HCT116 (cell line): ENCODE measurements around the gene INS. TPM values are rescaled to one million over a fixed set of nuclear protein-coding genes. Genes with fewer than 3 reads are reported as not detected.

Experiments used
- ATAC-seq: fragments of 200-7000 bp; cut with Tn5 transposase; 2 replicates; pipeline ENCODE4 v1.9.1; 2020; ENCODE audit warnings: mild to moderate bottlenecking, moderate library complexity
- BruUV-seq: library from RNA; stranded (reverse); fragments of 400-500 nt; replicated peaks from 2 replicates; lab custom pipeline; 2021; lab: Mats Ljungman, UMichigan
- CTCF ChIA-PET: fragments of 300-600 bp; sonication (Branson Sonifier 250); formaldehyde crosslinking; loops from one replicate; lab custom pipeline; 2021; ENCODE audit warnings: antibody characterized with exemption; lab: Charles Lee
- POLR2A ChIA-PET: fragments of 300-600, 350-600 bp; sonication (Branson Sonifier 250); formaldehyde crosslinking; loops from one replicate; lab custom pipeline; 2021; ENCODE audit warnings: antibody characterized with exemption; lab: Charles Lee
- RAD21 ChIA-PET, 2 experiments: fragments of 300-600 bp; sonication (Branson Sonifier 250); formaldehyde crosslinking; loops; one replicate each; lab custom pipeline; 2023; ENCODE audit warnings: low total read pairs in 2 of 2; ENCODE audit not compliant: uncharacterized antibody in 2 of 2, unreplicated experiment in 2 of 2, low non-redundant PET in 1 of 2; lab: Charles Lee
- DNase-seq: peaks from one replicate; pipeline ENCODE4 v3.0.0-alpha.2; 2010; ENCODE audit warnings: low read depth, low spot score
- H2AFZ ChIP-seq: fragments of 200-600 bp; shearing (Covaris generic), sonication (generic); 2 replicates; pipeline ENCODE4 v1.6.1; 2017; ENCODE audit warnings: low read depth, mixed run types, mixed read lengths, antibody characterized with exemption, low read length; ENCODE audit not compliant: poor library complexity, severe bottlenecking
- H3K27ac ChIP-seq: 2 replicates; pipeline ENCODE4 v1.5.1; 2012; ENCODE audit warnings: low read depth, low read length
- H3K27me3 ChIP-seq: fragments of 200-600 bp; sonication (generic); 2 replicates; pipeline ENCODE4 v1.6.1; 2016; ENCODE audit warnings: mixed run types, low read length, mixed read lengths; ENCODE audit not compliant: insufficient read depth
- H3K36me3 ChIP-seq, 2 experiments: fragments of 200-500 bp in 1 of 2; fragments of 200-600 bp in 1 of 2; sonication (Bioruptor generic) in 1 of 2; sonication (generic) in 1 of 2; 2 replicates each; pipeline versions ENCODE4 v1.5.1 to v1.6.1; 2014 to 2016; ENCODE audit warnings: low read length in 2 of 2, inconsistent platforms in 1 of 2, mixed read lengths in 1 of 2, mixed run types in 1 of 2; ENCODE audit not compliant: insufficient read depth in 2 of 2, control insufficient read depth in 1 of 2
- H3K4me1 ChIP-seq, 2 experiments: fragments of 200-600 bp in 1 of 2; sonication (generic) in 1 of 2; 2 replicates each; pipeline versions ENCODE4 v1.5.1 to v1.6.1; 2012 to 2017; ENCODE audit warnings: low read length in 2 of 2, inconsistent platforms in 1 of 2, mild to moderate bottlenecking in 1 of 2, mixed read lengths in 1 of 2, mixed run types in 1 of 2, moderate library complexity in 1 of 2; ENCODE audit not compliant: insufficient read depth in 2 of 2, control insufficient read depth in 1 of 2
- H3K4me2 ChIP-seq: fragments of 200-600 bp; sonication (generic); 2 replicates; pipeline ENCODE4 v1.6.1; 2017; ENCODE audit warnings: mixed run types, low read length, mixed read lengths
- H3K4me3 ChIP-seq, 2 experiments: fragments of 200-600 bp in 1 of 2; sonication (generic) in 1 of 2; replicated peaks in 1 of 2; 2 replicates each; pipeline ENCODE4 v1.5.1; 2011 to 2016; ENCODE audit warnings: low read length in 2 of 2, control low read depth in 1 of 2, low read depth in 1 of 2, mild to moderate bottlenecking in 1 of 2, mixed read lengths in 1 of 2, mixed run types in 1 of 2
- H3K79me2 ChIP-seq: fragments of 200-600 bp; sonication (generic); 2 replicates; pipeline ENCODE4 v1.6.1; 2017; ENCODE audit warnings: mild to moderate bottlenecking, mixed run types, low read length, moderate library complexity, mixed read lengths; ENCODE audit not compliant: insufficient read depth
- H3K9ac ChIP-seq: fragments of 200-600 bp; sonication (generic); 2 replicates; pipeline ENCODE4 v1.6.1; 2016; ENCODE audit warnings: low read length, mixed read lengths
- H3K9me2 ChIP-seq: fragments of 200-600 bp; sonication (generic), shearing (Covaris generic); 2 replicates; pipeline ENCODE4 v1.6.1; 2017; ENCODE audit warnings: mixed run types, mild to moderate bottlenecking, moderate library complexity; ENCODE audit not compliant: insufficient read depth
- H3K9me3 ChIP-seq, 2 experiments: fragments of 200-500 bp in 1 of 2; fragments of 200-600 bp in 1 of 2; sonication (Bioruptor generic) in 1 of 2; sonication (generic) in 1 of 2; 2 replicates each; pipeline ENCODE4 v1.6.1; 2014 to 2017; ENCODE audit warnings: low read length in 2 of 2, mixed read lengths in 2 of 2, inconsistent platforms in 1 of 2, low read depth in 1 of 2, mild to moderate bottlenecking in 1 of 2, mixed run types in 1 of 2, moderate library complexity in 1 of 2; ENCODE audit not compliant: control insufficient read depth in 1 of 2, insufficient read depth in 1 of 2
- H4K20me1 ChIP-seq: fragments of 200-600 bp; sonication (generic), shearing (Covaris generic); 2 replicates; pipeline ENCODE4 v1.6.1; 2017; ENCODE audit warnings: mixed run types, mild to moderate bottlenecking, moderate library complexity; ENCODE audit not compliant: insufficient read depth
- CEBPB ChIP-seq: IDR thresholded peaks from 2 replicates; pipeline ENCODE4 v1.6.1; 2012; ENCODE audit warnings: low read depth
- ELF1 ChIP-seq: IDR thresholded peaks from 2 replicates; pipeline ENCODE4 v1.6.1; 2012; ENCODE audit warnings: low read depth, borderline replicate concordance
- EZH2 ChIP-seq: fragments of 200-600 bp; sonication (generic); IDR thresholded peaks from 2 replicates; pipeline ENCODE4 v1.6.1; 2017; ENCODE audit warnings: antibody characterized with exemption, mixed run types
- SIN3A ChIP-seq: IDR thresholded peaks from 2 replicates; pipeline ENCODE4 v1.6.1; 2012; ENCODE audit warnings: low read depth
- TCF7L2 ChIP-seq: IDR thresholded peaks from 2 replicates; pipeline ENCODE4 v1.7.0; 2011; ENCODE audit warnings: borderline replicate concordance, inconsistent platforms; ENCODE audit not compliant: insufficient read depth, insufficient read length; ENCODE audit errors: extremely low read depth
- intact Hi-C: fragments of 100-400 bp; cut with micrococcal nuclease; formaldehyde crosslinking; loops from 2 replicates; pipeline ENCODE4 v1.10.0; 2022
- total RNA-seq: library from RNA; stranded (reverse); gene quantifications from one replicate; pipeline ENCODE4 v1.2.1, GENCODE V29; 2021; ENCODE audit not compliant: unreplicated experiment
- TF ChIP-seq, protein P1 (sequence below): IDR thresholded peaks from 2 replicates; pipeline ENCODE4 v1.6.1; 2011; ENCODE audit warnings: mild to moderate bottlenecking, low read length, moderate library complexity; ENCODE audit not compliant: insufficient replicate concordance; ENCODE audit errors: extremely low read depth

INS gene
- total RNA-seq, 1 experiment from 2014 or later = 0.44 TPM

DNA sequence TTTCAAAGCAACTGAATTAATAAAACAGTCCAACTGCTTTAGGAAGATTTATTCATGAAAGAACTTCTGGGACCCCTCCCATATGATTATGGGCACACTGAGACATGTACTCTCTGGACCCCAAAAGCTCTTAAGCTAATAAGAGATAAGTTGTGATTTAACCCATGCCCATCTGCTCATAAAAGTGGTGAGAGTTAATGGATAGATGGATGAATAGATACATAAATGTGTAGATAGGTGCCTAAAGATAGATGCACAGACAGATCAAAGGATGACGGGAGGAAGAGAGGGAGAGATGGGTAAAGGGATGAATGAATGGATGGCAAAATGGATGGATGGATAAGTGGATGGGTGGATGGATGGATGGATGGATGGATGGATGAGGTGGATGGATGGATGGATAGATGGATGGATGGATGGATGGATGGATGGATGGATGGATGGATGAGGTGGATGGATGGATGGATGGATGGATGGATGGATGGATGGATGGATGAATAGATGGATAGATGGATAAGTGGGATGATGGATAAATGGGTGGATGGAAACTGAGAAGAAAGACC lies 40.0 kb upstream of the INS start:
- H3K36me3 ChIP-seq = no peaks in the 10 kb centered on the region
- peaks cover 16 to 25% of the 10 kb centered on the region in 2 experiments for H3K4me1 ChIP-seq
- H2AFZ ChIP-seq = no peak overlapping the region
- ChIA-PET POLR2A (no interaction called here), CTCF (interaction anchor here (1.1 kb wide), 1 partner anchor 220 kb away, joined by 3 read pairs; no protein-coding TSS in a partner anchor), RAD21 (no interaction called here)
- ATAC-seq = no peak
- no peaks in the 10 kb centered on the region for H3K27me3 ChIP-seq
- H3K9me3 ChIP-seq = no peaks in the 10 kb centered on the region
- no TSS peak for BruUV-seq
- intact Hi-C loops = no loop called here
- H3K79me2 ChIP-seq = no peaks in the 10 kb centered on the region
- no peak overlapping the region for H3K27ac ChIP-seq
- no peak for TF ChIP-seq TCF7L2
- TF ChIP-seq, protein P1, sequence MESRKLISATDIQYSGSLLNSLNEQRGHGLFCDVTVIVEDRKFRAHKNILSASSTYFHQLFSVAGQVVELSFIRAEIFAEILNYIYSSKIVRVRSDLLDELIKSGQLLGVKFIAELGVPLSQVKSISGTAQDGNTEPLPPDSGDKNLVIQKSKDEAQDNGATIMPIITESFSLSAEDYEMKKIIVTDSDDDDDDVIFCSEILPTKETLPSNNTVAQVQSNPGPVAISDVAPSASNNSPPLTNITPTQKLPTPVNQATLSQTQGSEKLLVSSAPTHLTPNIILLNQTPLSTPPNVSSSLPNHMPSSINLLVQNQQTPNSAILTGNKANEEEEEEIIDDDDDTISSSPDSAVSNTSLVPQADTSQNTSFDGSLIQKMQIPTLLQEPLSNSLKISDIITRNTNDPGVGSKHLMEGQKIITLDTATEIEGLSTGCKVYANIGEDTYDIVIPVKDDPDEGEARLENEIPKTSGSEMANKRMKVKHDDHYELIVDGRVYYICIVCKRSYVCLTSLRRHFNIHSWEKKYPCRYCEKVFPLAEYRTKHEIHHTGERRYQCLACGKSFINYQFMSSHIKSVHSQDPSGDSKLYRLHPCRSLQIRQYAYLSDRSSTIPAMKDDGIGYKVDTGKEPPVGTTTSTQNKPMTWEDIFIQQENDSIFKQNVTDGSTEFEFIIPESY = no peak
- no peak for TF ChIP-seq ELF1
- H3K9me2 ChIP-seq = no peaks in the 10 kb centered on the region
- H3K4me2 ChIP-seq = no peak overlapping the region
- no peak for DNase-seq
- H3K9ac ChIP-seq = no peak overlapping the region
- no peak overlapping the region for H3K4me3 ChIP-seq
- H4K20me1 ChIP-seq = no peaks in the 10 kb centered on the region

DNA sequence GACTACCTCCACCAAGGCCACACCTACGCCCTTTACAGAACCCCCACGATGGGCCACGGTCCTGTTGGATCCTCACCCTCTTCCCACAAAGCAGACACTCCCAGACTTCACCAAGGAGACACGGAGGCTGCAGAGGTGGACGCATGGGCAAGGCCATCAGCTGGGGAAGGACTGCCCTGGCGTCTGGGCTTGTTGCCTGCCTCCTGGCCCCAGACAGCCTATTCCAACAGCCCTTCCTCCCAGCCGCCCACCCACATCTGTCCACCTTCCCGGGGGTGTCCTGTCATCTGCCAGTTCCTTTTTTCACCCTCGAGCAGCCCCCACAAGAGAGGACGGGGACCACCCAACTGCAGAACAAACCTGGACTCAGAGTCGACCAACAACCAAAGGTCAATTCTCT lies 39.5 kb upstream of the INS start:
- ATAC-seq (no peak), DNase-seq (no peak)
- ChIA-PET CTCF (interaction anchor here (1.0 to 3.7 kb wide), 2 partner anchors 98 to 220 kb away, joined by 3 to 24 read pairs; no protein-coding TSS in a partner anchor), RAD21 (no interaction called here), POLR2A (no interaction called here)
- Histone ChIP-seq H3K9me3 (no peaks in the 10 kb centered on the region), H3K9ac (no peak overlapping the region), H3K4me2 (no peak overlapping the region), H3K36me3 (no peaks in the 10 kb centered on the region), H4K20me1 (no peaks in the 10 kb centered on the region), H3K4me1 (peaks cover 16 to 25% of the 10 kb centered on the region in 2 experiments), H3K79me2 (no peaks in the 10 kb centered on the region), H3K4me3 (no peak overlapping the region), H3K27me3 (no peaks in the 10 kb centered on the region), H3K27ac (no peak overlapping the region), H3K9me2 (no peaks in the 10 kb centered on the region), H2AFZ (no peak overlapping the region)
- TF ChIP-seq ELF1 (no peak), EZH2 (no peak), CEBPB (no peak), SIN3A (no peak)
- BruUV-seq = no TSS peak
- intact Hi-C loops = no loop called here
